ENCODE measurements around the gene POU3F1.

- TF ChIP-seq, protein P1, sequence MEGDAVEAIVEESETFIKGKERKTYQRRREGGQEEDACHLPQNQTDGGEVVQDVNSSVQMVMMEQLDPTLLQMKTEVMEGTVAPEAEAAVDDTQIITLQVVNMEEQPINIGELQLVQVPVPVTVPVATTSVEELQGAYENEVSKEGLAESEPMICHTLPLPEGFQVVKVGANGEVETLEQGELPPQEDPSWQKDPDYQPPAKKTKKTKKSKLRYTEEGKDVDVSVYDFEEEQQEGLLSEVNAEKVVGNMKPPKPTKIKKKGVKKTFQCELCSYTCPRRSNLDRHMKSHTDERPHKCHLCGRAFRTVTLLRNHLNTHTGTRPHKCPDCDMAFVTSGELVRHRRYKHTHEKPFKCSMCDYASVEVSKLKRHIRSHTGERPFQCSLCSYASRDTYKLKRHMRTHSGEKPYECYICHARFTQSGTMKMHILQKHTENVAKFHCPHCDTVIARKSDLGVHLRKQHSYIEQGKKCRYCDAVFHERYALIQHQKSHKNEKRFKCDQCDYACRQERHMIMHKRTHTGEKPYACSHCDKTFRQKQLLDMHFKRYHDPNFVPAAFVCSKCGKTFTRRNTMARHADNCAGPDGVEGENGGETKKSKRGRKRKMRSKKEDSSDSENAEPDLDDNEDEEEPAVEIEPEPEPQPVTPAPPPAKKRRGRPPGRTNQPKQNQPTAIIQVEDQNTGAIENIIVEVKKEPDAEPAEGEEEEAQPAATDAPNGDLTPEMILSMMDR (IDR thresholded peaks at IDR 0.05) = no peak
- no peak for TF ChIP-seq POLR2A (IDR thresholded peaks at IDR 0.05)
These were observed 19.1 kb downstream of the POU3F1 start for GRCh38 chr1:38027201-38028104.

All from adrenal gland (tissue), 5 donors.